ENCODE measurements around the gene ERMP1.
"Not testable (repeated sequence)": the region's sequence is repeated elsewhere in the genome, so short reads cannot be mapped to it uniquely, and the experiment has no call there.

Gene ERMP1, protein sequence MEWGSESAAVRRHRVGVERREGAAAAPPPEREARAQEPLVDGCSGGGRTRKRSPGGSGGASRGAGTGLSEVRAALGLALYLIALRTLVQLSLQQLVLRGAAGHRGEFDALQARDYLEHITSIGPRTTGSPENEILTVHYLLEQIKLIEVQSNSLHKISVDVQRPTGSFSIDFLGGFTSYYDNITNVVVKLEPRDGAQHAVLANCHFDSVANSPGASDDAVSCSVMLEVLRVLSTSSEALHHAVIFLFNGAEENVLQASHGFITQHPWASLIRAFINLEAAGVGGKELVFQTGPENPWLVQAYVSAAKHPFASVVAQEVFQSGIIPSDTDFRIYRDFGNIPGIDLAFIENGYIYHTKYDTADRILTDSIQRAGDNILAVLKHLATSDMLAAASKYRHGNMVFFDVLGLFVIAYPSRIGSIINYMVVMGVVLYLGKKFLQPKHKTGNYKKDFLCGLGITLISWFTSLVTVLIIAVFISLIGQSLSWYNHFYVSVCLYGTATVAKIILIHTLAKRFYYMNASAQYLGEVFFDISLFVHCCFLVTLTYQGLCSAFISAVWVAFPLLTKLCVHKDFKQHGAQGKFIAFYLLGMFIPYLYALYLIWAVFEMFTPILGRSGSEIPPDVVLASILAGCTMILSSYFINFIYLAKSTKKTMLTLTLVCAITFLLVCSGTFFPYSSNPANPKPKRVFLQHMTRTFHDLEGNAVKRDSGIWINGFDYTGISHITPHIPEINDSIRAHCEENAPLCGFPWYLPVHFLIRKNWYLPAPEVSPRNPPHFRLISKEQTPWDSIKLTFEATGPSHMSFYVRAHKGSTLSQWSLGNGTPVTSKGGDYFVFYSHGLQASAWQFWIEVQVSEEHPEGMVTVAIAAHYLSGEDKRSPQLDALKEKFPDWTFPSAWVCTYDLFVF

DNA sequence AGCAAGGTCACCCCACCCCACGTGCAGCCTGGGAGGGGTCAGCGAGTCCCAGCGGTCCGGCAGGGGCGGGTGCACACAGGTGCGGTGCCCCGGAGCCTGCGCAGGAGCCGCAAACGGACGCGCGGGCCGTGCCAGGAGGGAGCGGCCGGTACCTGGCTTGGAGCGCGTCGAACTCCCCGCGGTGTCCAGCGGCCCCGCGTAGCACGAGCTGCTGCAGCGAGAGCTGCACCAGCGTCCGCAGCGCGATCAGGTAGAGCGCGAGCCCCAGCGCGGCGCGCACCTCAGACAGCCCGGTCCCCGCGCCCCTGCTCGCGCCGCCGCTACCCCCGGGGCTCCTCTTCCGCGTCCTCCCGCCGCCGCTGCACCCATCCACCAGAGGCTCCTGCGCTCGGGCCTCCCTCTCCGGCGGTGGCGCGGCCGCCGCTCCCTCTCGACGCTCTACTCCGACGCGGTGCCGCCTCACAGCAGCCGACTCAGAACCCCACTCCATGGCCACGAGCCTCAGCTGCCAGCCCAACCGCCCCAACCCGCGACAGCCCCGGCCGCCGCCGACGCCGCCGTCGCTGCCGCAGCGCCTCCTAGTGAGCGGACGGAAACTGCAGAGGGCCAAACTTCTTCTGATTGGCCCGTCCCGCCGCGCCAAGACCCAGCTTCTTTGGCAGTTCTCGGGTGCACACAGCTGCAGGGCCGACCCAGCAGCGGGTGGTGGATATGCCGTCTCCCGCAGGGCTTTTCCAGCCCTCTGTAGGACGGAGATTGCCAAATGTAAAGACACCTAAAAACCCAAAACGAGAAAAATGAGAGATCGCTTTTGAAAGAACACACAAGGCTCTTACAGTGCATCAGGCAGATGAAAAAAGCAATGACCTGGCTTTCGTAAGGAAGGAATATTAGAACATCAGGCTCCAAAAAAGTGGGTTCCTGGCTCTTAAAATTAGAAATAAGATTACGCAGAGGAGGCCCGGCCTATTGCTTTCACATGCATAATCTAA, at the start of gene ERMP1:
Gene ERMP1, minus strand, starts transcription at position 580 of the 992 bp plus-strand sequence. Its CDS starts 90 bp downstream, at position 490.
- Histone ChIP-seq H3K4me1 (ENCODE audit: control insufficient read depth, insufficient read depth, low read length) (peaks cover 18% of the 10 kb centered on the region), H3K36me3 (ENCODE audit: control insufficient read depth in 2 of 2, insufficient read depth in 2 of 2, low read length in 2 of 2) (peaks cover 0 to 4% of the 10 kb centered on the region in 2 donors), H3K9ac (ENCODE audit: low read length in 2 of 2) (peak within 1 kb of the TSS; percentile 63 to 71), H3K27ac (ENCODE audit: low read length) (no peak within 1 kb of the TSS), H3K27me3 (ENCODE audit: control insufficient read depth in 1 of 2, insufficient read depth in 2 of 2, low read length in 2 of 2) (no peaks in the 10 kb centered on the region), H3K4me3 (ENCODE audit: low read length in 2 of 2) (peak within 1 kb of the TSS; percentile 88 to 94), H3K9me3 (ENCODE audit: control insufficient read depth in 2 of 2, low read length in 2 of 2) (no peaks in the 10 kb centered on the region)

DNA sequence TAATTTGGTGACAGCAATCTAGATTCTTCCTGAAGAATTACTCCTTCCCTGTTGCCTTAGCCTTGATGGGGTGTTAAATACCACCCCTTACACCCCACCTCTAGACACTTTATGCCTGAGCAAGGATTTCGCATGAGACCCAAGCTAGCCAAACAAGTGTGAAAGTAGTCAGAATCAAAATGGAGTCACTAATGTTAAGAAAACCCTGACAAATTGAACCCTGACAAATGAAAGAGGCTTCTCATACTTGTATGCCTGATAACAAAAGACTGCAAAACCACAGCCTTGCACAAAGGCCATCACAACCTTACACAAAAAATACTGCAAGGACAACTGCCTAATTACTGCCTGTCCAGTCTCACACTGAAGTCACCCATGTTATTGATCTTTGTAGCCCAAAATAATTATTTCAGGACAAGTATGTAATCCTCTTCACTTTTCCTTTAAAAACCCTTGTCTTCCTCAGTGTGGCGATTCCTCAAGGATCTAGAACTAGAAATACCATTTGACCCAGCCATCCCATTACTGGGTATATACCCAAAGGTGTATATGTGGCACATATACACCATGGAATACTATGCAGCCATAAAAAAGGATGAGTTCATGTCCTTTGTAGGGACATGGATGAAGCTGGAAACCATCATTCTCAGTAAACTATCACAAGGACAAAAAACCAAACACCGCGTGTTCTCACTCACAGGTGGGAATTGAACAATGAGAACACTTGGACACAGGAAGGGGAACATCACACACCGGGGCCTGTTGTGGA, 49.5 kb upstream of the ERMP1 start:
- not testable (repeated sequence) for H3K4me1 ChIP-seq (ENCODE audit: control insufficient read depth, insufficient read depth, low read length); H3K36me3 ChIP-seq (ENCODE audit: control insufficient read depth in 2 of 2, insufficient read depth in 2 of 2, low read length in 2 of 2); H3K4me3 ChIP-seq (ENCODE audit: low read length in 2 of 2); H3K9ac ChIP-seq (ENCODE audit: low read length in 2 of 2); H3K9me3 ChIP-seq (ENCODE audit: control insufficient read depth in 2 of 2, low read length in 2 of 2); H3K27ac ChIP-seq (ENCODE audit: low read length); H3K27me3 ChIP-seq (ENCODE audit: control insufficient read depth in 1 of 2, insufficient read depth in 2 of 2, low read length in 2 of 2)

DNA sequence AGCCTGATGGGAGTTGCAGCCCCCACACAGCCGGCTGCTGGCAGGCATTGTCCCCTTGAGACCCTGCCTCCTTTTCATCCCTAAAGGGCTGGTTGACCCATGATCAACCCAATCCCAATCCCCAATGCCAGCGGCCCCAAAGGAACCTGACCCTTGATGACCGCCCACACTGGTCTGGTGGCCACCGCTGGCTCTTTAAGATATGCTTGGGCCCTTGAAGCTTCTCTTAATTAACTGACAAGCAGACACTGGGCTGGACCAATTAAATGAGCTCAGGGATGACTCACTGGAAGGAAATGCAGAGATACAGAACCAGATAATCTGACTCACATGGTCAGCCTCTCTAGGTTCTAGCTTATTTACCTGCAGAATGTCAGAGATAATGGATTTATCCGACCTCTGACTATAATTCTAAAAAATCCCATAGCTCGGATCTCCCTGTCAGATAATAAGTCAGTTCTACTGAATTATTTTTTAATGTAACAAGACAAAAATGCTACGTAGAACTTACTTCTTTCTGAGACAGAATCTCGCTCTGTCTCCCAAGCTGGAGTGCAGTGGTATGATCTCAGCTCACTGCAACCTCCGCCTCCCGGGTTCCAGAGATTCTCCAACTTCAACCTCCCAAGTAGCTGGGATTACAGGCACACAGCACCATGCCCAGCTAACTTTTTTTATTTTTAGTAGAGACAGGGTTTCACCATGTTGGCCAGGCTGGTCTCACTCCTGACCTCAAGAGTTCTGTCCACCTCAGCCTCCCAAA, 46.7 kb upstream of the ERMP1 start:
- Histone ChIP-seq H3K9me3 (ENCODE audit: control insufficient read depth in 2 of 2, low read length in 2 of 2) (no peaks in the 10 kb centered on the region), H3K27ac (ENCODE audit: low read length) (no peak overlapping the region), H3K36me3 (ENCODE audit: control insufficient read depth in 2 of 2, insufficient read depth in 2 of 2, low read length in 2 of 2) (peaks cover 0 to 3% of the 10 kb centered on the region in 2 donors), H3K27me3 (ENCODE audit: control insufficient read depth in 1 of 2, insufficient read depth in 2 of 2, low read length in 2 of 2) (no peaks in the 10 kb centered on the region), H3K9ac (ENCODE audit: low read length in 2 of 2) (no peak overlapping the region), H3K4me3 (ENCODE audit: low read length in 2 of 2) (no peak overlapping the region), H3K4me1 (ENCODE audit: control insufficient read depth, insufficient read depth, low read length) (no peaks in the 10 kb centered on the region)

DNA sequence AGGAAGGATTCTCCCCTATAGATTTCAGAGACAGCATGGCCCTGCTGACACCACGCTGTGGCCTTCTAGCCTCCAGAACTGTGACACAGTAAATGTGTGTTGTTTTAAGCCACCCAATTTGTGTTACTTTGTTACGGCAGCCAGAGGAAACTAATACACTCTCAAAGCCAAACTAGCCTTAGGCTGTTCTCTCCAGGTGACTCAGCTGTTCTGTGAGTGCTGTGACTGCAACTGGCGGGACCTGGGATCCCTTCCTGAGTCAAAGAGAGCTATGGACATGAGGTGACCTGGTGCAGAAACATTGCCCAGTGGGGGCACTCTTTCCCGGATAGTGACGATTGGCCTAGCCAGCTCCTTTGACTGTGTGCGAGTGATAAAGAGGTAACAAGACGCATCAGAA, 43.8 kb upstream of the ERMP1 start:
- H3K27me3 ChIP-seq (ENCODE audit: control insufficient read depth in 1 of 2, insufficient read depth in 2 of 2, low read length in 2 of 2): no peaks in the 10 kb centered on the region
- H3K9ac ChIP-seq (ENCODE audit: low read length in 2 of 2): no peak overlapping the region
- no peak overlapping the region for H3K4me3 ChIP-seq (ENCODE audit: low read length in 2 of 2)
- no peaks in the 10 kb centered on the region for H3K9me3 ChIP-seq (ENCODE audit: control insufficient read depth in 2 of 2, low read length in 2 of 2)
- H3K4me1 ChIP-seq (ENCODE audit: control insufficient read depth, insufficient read depth, low read length): no peaks in the 10 kb centered on the region
- peaks cover 0 to 3% of the 10 kb centered on the region in 2 donors for H3K36me3 ChIP-seq (ENCODE audit: control insufficient read depth in 2 of 2, insufficient read depth in 2 of 2, low read length in 2 of 2)
- no peak overlapping the region for H3K27ac ChIP-seq (ENCODE audit: low read length)

DNA sequence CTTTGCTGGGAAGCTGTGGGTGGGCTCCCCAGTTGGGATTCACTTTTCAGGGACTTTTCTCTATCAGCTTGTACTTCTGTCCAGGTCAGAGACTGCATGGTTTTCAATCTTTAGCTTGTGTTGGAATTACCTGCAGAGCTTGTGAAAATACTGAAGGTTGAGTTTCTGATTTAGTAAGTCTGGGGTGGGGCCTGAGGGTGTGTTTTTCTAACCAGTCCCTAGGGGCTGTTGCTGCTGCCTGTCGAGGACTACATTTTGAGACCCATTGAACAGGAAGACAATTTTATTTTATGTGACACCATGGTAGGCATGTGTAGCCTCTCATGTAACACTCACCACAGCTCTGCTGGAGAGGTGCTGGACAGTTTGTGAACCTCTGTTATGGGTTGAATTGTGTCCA, 43.1 kb upstream of the ERMP1 start:
- Histone ChIP-seq H3K27ac (ENCODE audit: low read length) (no peak overlapping the region), H3K4me1 (ENCODE audit: control insufficient read depth, insufficient read depth, low read length) (no peaks in the 10 kb centered on the region), H3K4me3 (ENCODE audit: low read length in 2 of 2) (no peak overlapping the region), H3K27me3 (ENCODE audit: control insufficient read depth in 1 of 2, insufficient read depth in 2 of 2, low read length in 2 of 2) (no peaks in the 10 kb centered on the region), H3K9ac (ENCODE audit: low read length in 2 of 2) (no peak overlapping the region), H3K36me3 (ENCODE audit: control insufficient read depth in 2 of 2, insufficient read depth in 2 of 2, low read length in 2 of 2) (peaks cover 0 to 3% of the 10 kb centered on the region in 2 donors), H3K9me3 (ENCODE audit: control insufficient read depth in 2 of 2, low read length in 2 of 2) (no peaks in the 10 kb centered on the region)

DNA sequence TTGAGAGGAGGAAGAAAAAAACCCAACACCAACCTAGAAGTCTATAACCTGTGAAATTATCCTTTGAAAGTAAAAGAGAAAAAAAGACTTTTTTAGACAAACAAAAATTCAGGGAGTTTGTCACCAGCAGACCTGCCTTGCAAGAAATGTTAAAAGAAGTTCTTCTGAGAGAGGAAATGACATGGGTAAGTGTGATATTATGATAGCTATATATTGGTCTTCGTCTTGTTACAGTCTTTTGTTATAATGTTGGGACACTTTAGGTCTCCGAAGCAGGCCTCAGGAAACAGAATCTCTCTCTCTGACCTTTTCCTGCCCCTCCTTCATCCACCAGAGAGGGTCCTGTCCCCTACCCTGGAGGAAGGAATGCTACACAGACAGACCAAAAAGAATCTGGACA, 41.1 kb upstream of the ERMP1 start:
- Histone ChIP-seq H3K27ac (ENCODE audit: low read length) (no peak overlapping the region), H3K36me3 (ENCODE audit: control insufficient read depth in 2 of 2, insufficient read depth in 2 of 2, low read length in 2 of 2) (peaks cover 0 to 3% of the 10 kb centered on the region in 2 donors), H3K4me1 (ENCODE audit: control insufficient read depth, insufficient read depth, low read length) (no peaks in the 10 kb centered on the region), H3K27me3 (ENCODE audit: control insufficient read depth in 1 of 2, insufficient read depth in 2 of 2, low read length in 2 of 2) (no peaks in the 10 kb centered on the region), H3K9ac (ENCODE audit: low read length in 2 of 2) (no peak overlapping the region), H3K4me3 (ENCODE audit: low read length in 2 of 2) (no peak overlapping the region), H3K9me3 (ENCODE audit: control insufficient read depth in 2 of 2, low read length in 2 of 2) (no peaks in the 10 kb centered on the region)

DNA sequence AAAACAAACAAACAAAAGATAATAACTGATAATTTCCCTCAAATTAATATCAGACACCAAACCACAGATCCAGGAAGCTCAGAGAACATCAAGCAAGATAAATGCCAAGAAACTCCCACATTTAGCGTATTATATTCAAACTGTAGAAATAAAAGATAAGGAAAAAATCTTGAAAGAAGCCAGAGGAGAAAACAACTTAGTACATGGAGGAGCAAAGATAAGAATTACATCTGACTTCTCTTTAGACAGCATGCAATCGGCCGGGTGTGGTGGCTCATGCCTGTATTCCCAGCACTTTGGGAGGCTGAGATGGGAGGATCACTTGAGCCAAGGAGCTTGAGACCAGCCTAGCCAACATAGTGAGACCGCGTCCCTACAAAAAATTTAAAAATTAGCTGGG, 40.5 kb upstream of the ERMP1 start:
- Histone ChIP-seq H3K36me3 (ENCODE audit: control insufficient read depth in 2 of 2, insufficient read depth in 2 of 2, low read length in 2 of 2) (peaks cover 0 to 3% of the 10 kb centered on the region in 2 donors), H3K27ac (ENCODE audit: low read length) (no peak overlapping the region), H3K9me3 (ENCODE audit: control insufficient read depth in 2 of 2, low read length in 2 of 2) (no peaks in the 10 kb centered on the region), H3K4me3 (ENCODE audit: low read length in 2 of 2) (no peak overlapping the region), H3K9ac (ENCODE audit: low read length in 2 of 2) (no peak overlapping the region), H3K4me1 (ENCODE audit: control insufficient read depth, insufficient read depth, low read length) (no peaks in the 10 kb centered on the region), H3K27me3 (ENCODE audit: control insufficient read depth in 1 of 2, insufficient read depth in 2 of 2, low read length in 2 of 2) (no peaks in the 10 kb centered on the region)

DNA sequence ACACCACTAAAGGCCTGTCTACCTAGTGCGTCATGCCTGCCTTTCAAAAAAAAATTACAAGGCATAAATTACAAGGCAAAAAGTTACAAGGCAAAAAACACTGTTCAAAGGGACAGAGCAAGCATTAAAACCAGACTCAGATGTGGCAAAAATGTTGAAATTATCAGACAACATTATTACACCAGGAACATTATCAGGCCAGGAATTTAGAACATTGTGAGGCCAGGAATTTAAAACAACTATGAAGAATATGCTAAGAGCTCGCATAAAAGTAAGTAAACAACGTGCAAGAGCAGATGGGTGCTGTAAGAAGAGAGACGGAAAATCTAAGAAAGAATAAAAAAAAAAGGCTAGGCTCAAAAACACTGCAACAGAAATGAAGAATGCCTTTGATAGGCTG, 39.6 kb upstream of the ERMP1 start:
- Histone ChIP-seq H3K4me3 (ENCODE audit: low read length in 2 of 2) (no peak overlapping the region), H3K9me3 (ENCODE audit: control insufficient read depth in 2 of 2, low read length in 2 of 2) (no peaks in the 10 kb centered on the region), H3K4me1 (ENCODE audit: control insufficient read depth, insufficient read depth, low read length) (no peaks in the 10 kb centered on the region), H3K9ac (ENCODE audit: low read length in 2 of 2) (no peak overlapping the region), H3K27ac (ENCODE audit: low read length) (no peak overlapping the region), H3K36me3 (ENCODE audit: control insufficient read depth in 2 of 2, insufficient read depth in 2 of 2, low read length in 2 of 2) (peaks cover 0 to 3% of the 10 kb centered on the region in 2 donors), H3K27me3 (ENCODE audit: control insufficient read depth in 1 of 2, insufficient read depth in 2 of 2, low read length in 2 of 2) (no peaks in the 10 kb centered on the region)

DNA sequence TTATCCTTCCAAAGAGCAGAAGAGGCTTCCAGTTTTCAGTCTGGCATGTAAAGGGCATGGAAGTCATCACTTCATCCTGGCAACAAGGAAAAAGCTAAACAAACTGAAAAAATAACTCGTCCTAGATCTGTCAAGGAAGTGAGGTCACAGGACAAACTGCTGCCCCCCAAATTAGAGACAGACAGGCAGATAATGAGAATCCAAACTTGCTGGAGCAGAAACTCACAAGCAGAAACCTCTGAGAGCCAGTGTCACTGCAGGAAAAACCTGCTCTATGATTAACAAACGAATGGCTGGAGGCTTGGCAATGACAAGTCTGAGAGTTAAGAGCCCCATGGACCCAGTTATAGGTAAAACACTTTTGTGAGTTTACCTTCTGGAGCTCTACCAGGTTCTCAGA, 38.9 kb upstream of the ERMP1 start:
- H3K9me3 ChIP-seq (ENCODE audit: control insufficient read depth in 2 of 2, low read length in 2 of 2): no peaks in the 10 kb centered on the region

More for the DNA sequence above, 38.9 kb upstream of the ERMP1 start:
- no peak overlapping the region for H3K9ac ChIP-seq (ENCODE audit: low read length in 2 of 2)
- no peak overlapping the region for H3K27ac ChIP-seq (ENCODE audit: low read length)
- H3K4me3 ChIP-seq (ENCODE audit: low read length in 2 of 2): no peak overlapping the region
- H3K4me1 ChIP-seq (ENCODE audit: control insufficient read depth, insufficient read depth, low read length): no peaks in the 10 kb centered on the region
- H3K27me3 ChIP-seq (ENCODE audit: control insufficient read depth in 1 of 2, insufficient read depth in 2 of 2, low read length in 2 of 2): no peaks in the 10 kb centered on the region
- H3K36me3 ChIP-seq (ENCODE audit: control insufficient read depth in 2 of 2, insufficient read depth in 2 of 2, low read length in 2 of 2): peaks cover 0 to 2% of the 10 kb centered on the region in 2 donors

Data from stomach smooth muscle (tissue), 2 donors.